Mesendoderm (in vitro differentiated cells): ENCODE measurements around the gene RASA2.

Experiments used
- DNase-seq: peaks from one replicate; pipeline ENCODE4 v3.0.0; 2013
- H2AK5ac ChIP-seq: 2 replicates; pipeline ENCODE4 v1.6.1; 2013; ENCODE audit warnings: low read length, inconsistent platforms
- H2BK120ac ChIP-seq: 2 replicates; pipeline ENCODE4 v1.6.1; 2013; ENCODE audit warnings: low read depth, mild to moderate bottlenecking, low read length, moderate library complexity, mixed read lengths
- H2BK15ac ChIP-seq: replicated peaks from 2 replicates; pipeline ENCODE4 v1.6.1; 2013; ENCODE audit warnings: low read depth, mild to moderate bottlenecking, moderate library complexity
- H2BK5ac ChIP-seq: 2 replicates; pipeline ENCODE4 v1.6.1; 2013; ENCODE audit warnings: low read length, inconsistent platforms
- H3K18ac ChIP-seq: 2 replicates; pipeline ENCODE4 v1.6.1; 2013; ENCODE audit warnings: mild to moderate bottlenecking, low read length, mixed read lengths
- H3K23ac ChIP-seq: one replicate; pipeline ENCODE4 v1.6.1; 2013; ENCODE audit warnings: low read length
- H3K27ac ChIP-seq: 2 replicates; pipeline ENCODE4 v1.5.1; 2013; ENCODE audit warnings: low read depth, mild to moderate bottlenecking, inconsistent platforms, low read length, moderate library complexity
- H3K27me3 ChIP-seq: 2 replicates; pipeline ENCODE4 v1.6.1; 2013; ENCODE audit warnings: low read length, control low read depth, mild to moderate bottlenecking, inconsistent platforms; ENCODE audit not compliant: insufficient read depth, poor library complexity
- H3K36me3 ChIP-seq: 2 replicates; pipeline ENCODE4 v1.6.1; 2013; ENCODE audit warnings: low read length, inconsistent platforms; ENCODE audit not compliant: control insufficient read depth, insufficient read depth
- H3K4ac ChIP-seq: one replicate; pipeline ENCODE4 v1.6.1; 2013; ENCODE audit warnings: low read depth, mild to moderate bottlenecking, low read length, moderate library complexity
- H3K4me1 ChIP-seq: 2 replicates; pipeline ENCODE4 v1.6.1; 2013; ENCODE audit warnings: low read depth, low read length, inconsistent platforms; ENCODE audit not compliant: control insufficient read depth
- H3K4me2 ChIP-seq: 2 replicates; pipeline ENCODE4 v1.6.1; 2013; ENCODE audit warnings: low read length
- H3K4me3 ChIP-seq: 2 replicates; pipeline ENCODE4 v1.5.1; 2013; ENCODE audit warnings: mild to moderate bottlenecking, low read length
- H3K56ac ChIP-seq: one replicate; pipeline ENCODE4 v1.6.1; 2013; ENCODE audit warnings: low read length
- H3K79me1 ChIP-seq: 2 replicates; pipeline ENCODE4 v1.6.1; 2013; ENCODE audit warnings: low read length, inconsistent platforms
- H3K79me2 ChIP-seq: 2 replicates; pipeline ENCODE4 v1.6.1; 2013; ENCODE audit warnings: mild to moderate bottlenecking, low read length; ENCODE audit not compliant: control insufficient read depth, insufficient read depth
- H3K9ac ChIP-seq: 2 replicates; pipeline ENCODE4 v1.6.1; 2013; ENCODE audit warnings: low read length, inconsistent platforms
- H4K5ac ChIP-seq: one replicate; pipeline ENCODE4 v1.6.1; 2013; ENCODE audit warnings: low read length
- H4K8ac ChIP-seq: one replicate; pipeline ENCODE4 v1.6.1; 2013; ENCODE audit warnings: low read depth, mild to moderate bottlenecking, control low read depth, low read length, moderate library complexity
- WGBS: extraction: QIAGEN DNeasy Blood & Tissue Kit; methylation state at CpG from one replicate; pipeline ENCODE4 v1.1.7; 2013; ENCODE audit warnings: low lambda C conversion rate, missing lambda C conversion rate; ENCODE audit not compliant: insufficient coverage; ENCODE audit errors: extremely low coverage; 5-methylcytosine and 5-hydroxymethylcytosine counted together

RASA2 gene

DNA sequence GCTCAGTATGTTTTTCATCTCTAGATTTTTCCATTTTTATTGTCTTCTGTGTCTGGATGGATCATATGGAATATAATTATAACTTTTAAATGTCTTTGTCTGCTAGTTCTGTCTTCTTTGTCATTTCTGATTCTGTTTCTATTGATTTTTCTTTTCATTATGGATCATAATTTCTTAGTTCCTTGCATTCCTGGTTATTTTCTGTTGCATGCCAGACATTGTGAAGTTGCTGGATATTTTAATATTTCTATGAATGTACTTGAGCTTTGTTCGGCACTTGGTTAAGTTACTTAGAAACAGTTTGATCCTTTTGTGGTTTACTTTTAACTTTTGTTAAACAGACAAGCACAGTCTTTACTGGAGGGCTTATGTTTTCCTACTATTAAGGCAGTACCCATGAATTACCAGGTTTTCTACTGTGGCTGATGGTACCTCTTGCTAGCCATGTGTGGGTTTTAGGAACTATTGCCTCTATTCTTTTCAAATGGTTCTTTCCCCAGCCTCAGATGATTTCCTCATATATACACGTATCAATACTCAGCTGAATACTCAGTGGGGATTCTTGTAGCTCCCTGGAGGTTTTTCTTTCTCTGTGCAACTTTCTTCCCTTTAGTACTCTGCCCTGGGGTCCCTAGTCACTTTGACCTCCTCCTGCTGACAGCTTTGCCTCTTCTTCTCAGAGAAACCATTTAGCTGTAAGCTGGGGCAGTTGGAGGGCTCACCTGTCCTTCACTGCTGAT, 64.3 kb downstream of the RASA2 start:
- no peaks in the 10 kb centered on the region for H3K79me1 ChIP-seq

DNA sequence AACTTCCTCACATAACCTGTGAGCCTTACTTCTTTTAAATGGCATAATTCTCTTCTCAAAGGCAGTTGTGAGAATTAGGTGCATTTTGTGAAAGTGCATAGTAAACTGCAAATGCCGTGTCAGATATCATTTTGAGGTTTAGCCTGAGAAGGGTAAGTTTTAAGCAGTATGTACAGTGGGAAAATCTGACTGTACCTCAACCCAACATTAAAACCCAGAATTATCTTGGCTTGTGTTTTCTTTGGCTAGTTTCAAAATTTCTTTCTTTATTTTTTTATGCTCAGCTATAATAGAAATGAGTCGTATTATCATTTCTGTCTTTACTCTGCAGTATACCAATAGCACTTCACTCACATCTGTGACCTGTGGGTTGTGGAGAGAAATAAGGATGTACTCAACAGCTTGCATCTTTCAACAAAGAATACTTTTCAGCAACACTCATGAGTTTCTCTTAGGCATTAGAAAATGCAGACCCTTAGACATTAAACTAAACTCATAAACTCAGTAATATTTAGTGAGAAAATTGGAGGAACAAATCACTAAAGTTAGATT, 65.7 kb downstream of the RASA2 start:
- Histone ChIP-seq H3K4me2 (no peak overlapping the region), H4K8ac (no peak overlapping the region), H3K36me3 (no peaks in the 10 kb centered on the region), H3K4me3 (no peak overlapping the region), H2BK120ac (no peak overlapping the region), H3K9ac (no peak overlapping the region), H2BK15ac (no peak overlapping the region), H3K4me1 (no peaks in the 10 kb centered on the region), H3K18ac (no peak overlapping the region), H2BK5ac (no peak overlapping the region), H3K27ac (no peak overlapping the region), H3K79me2 (no peaks in the 10 kb centered on the region), H3K56ac (no peak overlapping the region), H3K4ac (no peak overlapping the region), H3K79me1 (no peaks in the 10 kb centered on the region), H4K5ac (no peak overlapping the region), H3K27me3 (no peaks in the 10 kb centered on the region), H2AK5ac (no peak overlapping the region), H3K23ac (no peak overlapping the region)
- no peak for DNase-seq
- no CpG with 5 or more reads among the region's 2 CpGs for WGBS

More for the DNA sequence above, 64.3 kb downstream of the RASA2 start:
- Histone ChIP-seq H3K27ac (no peak overlapping the region), H3K4ac (no peak overlapping the region), H3K18ac (no peak overlapping the region), H4K8ac (no peak overlapping the region), H3K9ac (no peak overlapping the region), H2BK5ac (no peak overlapping the region), H2AK5ac (no peak overlapping the region), H3K4me3 (no peak overlapping the region), H3K4me1 (no peaks in the 10 kb centered on the region), H3K56ac (no peak overlapping the region), H3K79me2 (no peaks in the 10 kb centered on the region), H3K4me2 (no peak overlapping the region), H3K36me3 (no peaks in the 10 kb centered on the region), H3K27me3 (no peaks in the 10 kb centered on the region), H3K23ac (no peak overlapping the region), H4K5ac (no peak overlapping the region), H2BK120ac (no peak overlapping the region), H2BK15ac (no peak overlapping the region)
- WGBS, result no CpG with 5 or more reads among the region's 2 CpGs
- DNase-seq, result no peak

DNA sequence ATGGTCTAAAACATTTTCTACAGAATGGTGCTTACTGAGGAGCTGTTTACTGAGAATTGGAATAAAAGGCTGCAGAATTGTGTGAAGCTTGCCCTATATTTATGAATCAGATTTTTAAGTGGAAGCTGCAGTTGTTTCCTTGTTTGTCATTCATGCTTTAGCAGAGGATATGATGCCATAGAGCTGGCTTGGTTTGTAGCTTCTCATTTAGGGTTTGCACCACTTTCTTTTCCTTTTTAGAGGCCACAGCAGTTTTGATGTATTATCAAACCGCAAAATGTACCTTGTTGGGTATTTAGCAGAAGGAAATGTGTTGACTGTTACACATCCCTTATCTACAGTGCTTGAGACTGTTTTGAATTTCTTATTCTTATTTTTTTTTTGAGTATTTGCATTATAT, 66.2 kb downstream of the RASA2 start:
- Histone ChIP-seq H4K8ac (no peak overlapping the region), H2AK5ac (no peak overlapping the region), H3K18ac (no peak overlapping the region), H2BK5ac (no peak overlapping the region), H3K27ac (no peak overlapping the region), H4K5ac (no peak overlapping the region), H3K9ac (no peak overlapping the region), H3K4me3 (no peak overlapping the region), H3K4ac (no peak overlapping the region), H3K36me3 (no peaks in the 10 kb centered on the region), H3K27me3 (no peaks in the 10 kb centered on the region), H2BK120ac (no peak overlapping the region), H3K23ac (no peak overlapping the region), H2BK15ac (no peak overlapping the region), H3K79me2 (no peaks in the 10 kb centered on the region), H3K56ac (no peak overlapping the region), H3K4me1 (no peaks in the 10 kb centered on the region), H3K79me1 (no peaks in the 10 kb centered on the region), H3K4me2 (no peak overlapping the region)
- no peak for DNase-seq
- WGBS, result no CpG with 5 or more reads among the region's 1 CpG

DNA sequence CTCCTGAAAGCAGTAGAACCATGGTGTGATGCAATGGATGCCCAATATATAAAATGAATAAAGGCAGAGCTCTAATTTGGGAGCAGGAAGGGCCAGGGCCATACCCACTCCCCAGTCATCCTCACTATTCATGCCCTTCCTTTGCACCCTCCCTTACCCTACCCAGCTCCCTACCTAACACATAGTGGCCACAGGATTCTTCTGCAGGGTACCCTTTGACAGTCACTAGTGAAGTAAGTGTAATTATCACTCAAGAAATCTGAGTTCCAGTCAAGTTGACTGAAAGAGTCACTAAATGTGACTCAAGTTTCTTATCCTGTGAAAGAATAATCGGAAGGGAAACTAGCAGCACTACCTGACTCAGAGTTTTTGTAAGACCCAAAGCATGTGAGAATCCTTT, 69.2 kb downstream of the RASA2 start:
- no peak overlapping the region for H3K9ac ChIP-seq
- H3K23ac ChIP-seq, result no peak overlapping the region
- H3K56ac ChIP-seq, result no peak overlapping the region
- WGBS, result no CpG with 5 or more reads among the region's 1 CpG
- H2BK120ac ChIP-seq, result no peak overlapping the region
- H2BK5ac ChIP-seq, result no peak overlapping the region
- H3K27ac ChIP-seq, result no peak overlapping the region
- no peaks in the 10 kb centered on the region for H3K79me1 ChIP-seq
- no peak overlapping the region for H4K8ac ChIP-seq
- H3K4me2 ChIP-seq, result no peak overlapping the region
- H4K5ac ChIP-seq, result no peak overlapping the region
- no peaks in the 10 kb centered on the region for H3K36me3 ChIP-seq
- no peak overlapping the region for H2BK15ac ChIP-seq
- H3K27me3 ChIP-seq, result no peaks in the 10 kb centered on the region
- no peak overlapping the region for H2AK5ac ChIP-seq
- H3K18ac ChIP-seq, result no peak overlapping the region
- no peak overlapping the region for H3K4ac ChIP-seq
- no peak for DNase-seq
- H3K4me1 ChIP-seq, result no peaks in the 10 kb centered on the region
- no peak overlapping the region for H3K4me3 ChIP-seq
- H3K79me2 ChIP-seq, result no peaks in the 10 kb centered on the region

DNA sequence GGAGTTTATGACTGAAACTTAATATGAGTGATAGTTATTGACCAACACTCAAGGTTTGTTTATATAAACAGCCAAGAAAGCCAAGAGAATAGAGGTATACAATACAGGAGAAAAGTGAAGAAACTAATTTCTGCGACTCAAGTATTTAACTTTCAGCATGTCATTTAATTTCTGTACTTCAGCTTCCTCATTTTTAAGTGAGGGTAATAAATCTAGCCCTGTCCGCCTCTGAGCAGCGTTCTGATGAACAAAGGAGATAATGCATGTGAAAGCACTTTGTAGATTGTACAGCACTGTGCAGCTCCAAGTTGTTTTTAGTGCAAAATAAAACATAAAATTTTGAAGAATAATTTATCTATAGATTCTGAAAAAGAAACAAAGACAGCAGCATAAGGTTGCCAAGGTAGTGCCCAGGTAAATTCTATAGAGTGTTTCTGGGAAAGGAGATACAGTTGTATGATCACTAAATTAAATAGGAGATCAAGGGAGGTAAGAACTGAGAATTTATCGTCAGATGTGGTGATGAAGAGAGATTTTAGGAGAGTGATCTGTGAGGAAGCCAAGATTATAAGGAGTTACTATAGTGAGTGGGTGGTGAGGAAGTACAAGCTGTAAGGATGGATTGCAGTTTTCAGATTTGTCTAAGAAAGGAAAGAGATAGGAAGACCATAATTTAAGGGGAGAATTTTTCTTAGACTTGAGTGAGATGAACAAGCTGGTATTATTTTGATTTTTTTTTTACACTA, 71.3 kb downstream of the RASA2 start:
- no peaks in the 10 kb centered on the region for H3K27me3 ChIP-seq
- no peak overlapping the region for H3K4me3 ChIP-seq
- no peak overlapping the region for H2AK5ac ChIP-seq
- DNase-seq, result no peak
- H2BK5ac ChIP-seq, result no peak overlapping the region
- 100% methylated on average over 1 of the region's 4 CpGs for WGBS
- no peak overlapping the region for H2BK120ac ChIP-seq
- no peak overlapping the region for H3K4ac ChIP-seq
- H3K4me1 ChIP-seq, result no peaks in the 10 kb centered on the region
- H3K56ac ChIP-seq, result no peak overlapping the region
- H3K9ac ChIP-seq, result no peak overlapping the region
- no peaks in the 10 kb centered on the region for H3K79me2 ChIP-seq
- H4K8ac ChIP-seq, result no peak overlapping the region
- H3K36me3 ChIP-seq, result no peaks in the 10 kb centered on the region
- no peak overlapping the region for H4K5ac ChIP-seq
- no peak overlapping the region for H3K4me2 ChIP-seq
- no peak overlapping the region for H3K23ac ChIP-seq
- H2BK15ac ChIP-seq, result no peak overlapping the region
- no peak overlapping the region for H3K18ac ChIP-seq
- no peak overlapping the region for H3K27ac ChIP-seq
- no peaks in the 10 kb centered on the region for H3K79me1 ChIP-seq
